ENCODE measurements around the gene ZDHHC12.
A peak's percentile ranks its signal among the peaks of the same experiment; 100 is the strongest.

The ZDHHC12 gene

DNA sequence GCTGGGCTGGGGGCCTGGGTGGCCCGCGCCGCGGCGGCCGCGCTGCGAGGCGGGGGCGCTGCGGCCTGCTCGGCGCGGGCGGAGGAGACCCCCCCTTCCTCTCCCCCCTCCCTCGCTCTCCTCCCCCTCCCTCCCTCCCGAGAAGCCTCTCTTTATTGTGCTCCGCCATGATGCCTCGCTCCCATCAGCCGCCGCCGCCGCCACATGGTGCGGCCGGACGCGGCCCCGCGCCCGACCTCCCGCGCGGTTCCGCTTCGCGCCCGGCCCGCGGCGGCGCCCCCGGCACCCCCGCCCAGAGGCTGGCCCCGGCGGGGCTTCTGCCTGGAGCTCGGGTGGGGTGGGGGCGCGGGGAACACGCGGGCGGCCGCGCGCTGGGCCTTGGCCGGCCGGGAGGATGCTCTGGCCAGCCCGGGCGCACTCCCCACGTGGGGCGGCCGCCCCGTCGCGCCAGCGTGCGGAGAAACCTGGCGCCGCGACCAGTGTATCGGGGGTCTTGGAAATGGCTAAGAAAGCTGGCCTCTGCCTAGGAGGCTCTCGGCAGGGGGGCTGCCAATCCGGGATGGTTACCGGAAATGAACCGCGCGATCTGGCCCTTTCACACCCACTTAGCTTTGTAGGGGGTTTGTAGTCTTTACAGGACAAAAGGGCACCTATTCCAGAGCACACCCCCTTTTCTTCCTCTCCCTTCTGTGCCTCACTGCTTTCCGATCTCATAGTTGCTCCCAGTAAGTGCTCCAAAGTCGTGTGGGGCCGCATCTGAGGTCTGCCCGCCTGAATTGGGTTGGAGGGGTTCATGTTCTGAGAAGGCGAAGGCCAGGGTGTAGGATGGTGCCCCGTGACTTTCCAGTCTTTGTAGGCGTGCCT lies 33.9 kb downstream of the ZDHHC12 start (continued):
- TF ChIP-seq ZIC2 (tag by site-specific recombination; IDR thresholded peaks at IDR 0.05) = peak; percentile 55
- TF ChIP-seq ZNF449 (tag by site-specific recombination; IDR thresholded peaks at IDR 0.05) = peak; percentile 19; the same call in 1 of the 2 replicates
- no peak; the same call in 1 of the 2 replicates for TF ChIP-seq ZNF423 (tag by site-specific recombination; IDR thresholded peaks at IDR 0.05)
- TF ChIP-seq SP2 (tag by site-specific recombination; IDR thresholded peaks at IDR 0.05) = peak; percentile 40
- TF ChIP-seq GLIS1 (tag by site-specific recombination; IDR thresholded peaks at IDR 0.05) = peak; percentile 98

GRCh38 chr9:128689293-128689774 lies 34.6 kb downstream of the ZDHHC12 start:
- Histone ChIP-seq H3K9me3 (ENCODE audit: control insufficient read depth, insufficient read depth, low read depth, low read length) (no peaks in the 10 kb centered on the region), H3K4me1 (ENCODE audit: control insufficient read depth, insufficient read depth, low read length) (no peaks in the 10 kb centered on the region), H3K4me3 (ENCODE audit: low read depth, low read length) (peak overlapping the region; percentile 85), H3K27ac (ENCODE audit: extremely low read depth, low read depth, low read length) (peak overlapping the region; percentile 90), H3K36me3 (ENCODE audit: control insufficient read depth in 2 of 2, insufficient read depth in 1 of 2, low read length in 2 of 2) (peaks cover 16 to 43% of the 10 kb centered on the region in 2 experiments)
- POLR2A ChIA-PET = interaction anchor here (0.5 to 4.6 kb wide), 19 partner anchors 8 to 715 kb away, joined by 3 to 26 read pairs (median 4); partner anchors contain the start of genes DYNC2I2, PKN3, SPTAN1 and ZDHHC12
- CTCF ChIA-PET = interaction anchor here (0.6 kb wide), 1 partner anchor 74 kb away, joined by 4 read pairs; no protein-coding TSS in a partner anchor
- TF ChIP-seq ZNF596 (tag by site-specific recombination; IDR thresholded peaks at IDR 0.05) = peak; percentile 76; the same call in 1 of the 2 replicates
- TF ChIP-seq ZBTB7A (tag by site-specific recombination; IDR thresholded peaks at IDR 0.05; ENCODE audit: low read depth) = no peak

DNA sequence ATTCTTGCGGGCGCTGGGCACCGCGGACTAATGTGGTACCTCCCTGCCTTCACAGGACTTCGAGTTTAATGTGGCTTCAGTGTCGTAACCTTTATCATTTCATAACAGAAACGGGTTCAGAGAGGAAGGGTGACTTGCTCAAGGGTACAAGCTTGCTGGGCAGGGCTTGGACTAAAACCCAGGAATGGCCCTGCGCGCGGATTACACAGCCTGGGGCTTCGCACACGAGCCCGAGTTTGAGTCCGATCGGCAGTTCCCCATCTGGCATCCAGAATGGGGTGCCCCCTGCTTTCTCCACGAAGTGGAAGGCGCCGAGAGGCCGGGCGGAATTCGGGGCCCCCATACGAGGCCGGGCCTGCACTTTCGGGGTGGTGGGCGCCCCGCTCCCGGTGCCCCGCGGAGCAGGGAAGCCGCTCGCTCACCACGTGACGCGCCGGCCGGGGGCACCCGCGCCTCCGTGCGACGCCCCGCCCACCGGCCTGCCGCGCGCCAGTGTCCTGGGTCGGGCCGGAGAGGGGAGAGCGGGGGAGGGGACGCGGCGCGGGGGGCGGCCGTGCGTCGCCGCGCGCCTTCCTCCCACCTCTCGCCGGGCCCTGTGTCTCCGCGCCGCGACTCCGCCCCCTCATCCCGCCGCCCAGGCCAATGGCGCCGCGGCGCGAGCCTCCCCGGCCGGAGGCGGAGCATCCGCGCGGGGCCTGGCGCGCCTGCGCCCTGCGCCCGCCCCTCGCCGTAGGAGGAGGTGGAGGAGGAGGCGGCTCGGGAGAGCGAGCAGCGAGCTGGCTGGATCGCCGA lies 35.2 kb downstream of the ZDHHC12 start, which contains the start of gene SET:
TSS of gene SET (plus strand) at position 722 of the 792 bp plus-strand sequence. CDS start 361 bp downstream, outside the sequence.
- peaks cover 10 to 37% of the 10 kb centered on the region in 2 experiments for H3K36me3 ChIP-seq (ENCODE audit: control insufficient read depth in 2 of 2, insufficient read depth in 1 of 2, low read length in 2 of 2)
- no peaks in the 10 kb centered on the region for H3K4me1 ChIP-seq (ENCODE audit: control insufficient read depth, insufficient read depth, low read length)
- peak within 1 kb of the TSS; percentile 90 for H3K27ac ChIP-seq (ENCODE audit: extremely low read depth, low read depth, low read length)
- H3K4me3 ChIP-seq (ENCODE audit: low read depth, low read length) = peak within 1 kb of the TSS; percentile 85
- CTCF ChIA-PET = interaction anchor here (0.7 kb wide), 1 partner anchor 192 kb away, joined by 3 read pairs; no protein-coding TSS in a partner anchor
- POLR2A ChIA-PET = interaction anchor here (0.5 to 4.6 kb wide), 12 partner anchors 9 to 403 kb away, joined by 3 to 26 read pairs (median 4); partner anchors contain the start of genes DYNC2I2, PKN3, SPTAN1 and ZDHHC12
- H3K9me3 ChIP-seq (ENCODE audit: control insufficient read depth, insufficient read depth, low read depth, low read length) = no peaks in the 10 kb centered on the region
- peak; percentile 30; the same call in 1 of the 2 replicates for TF ChIP-seq ZNF629 (tag by site-specific recombination; IDR thresholded peaks at IDR 0.05)
- TF ChIP-seq, protein P1, sequence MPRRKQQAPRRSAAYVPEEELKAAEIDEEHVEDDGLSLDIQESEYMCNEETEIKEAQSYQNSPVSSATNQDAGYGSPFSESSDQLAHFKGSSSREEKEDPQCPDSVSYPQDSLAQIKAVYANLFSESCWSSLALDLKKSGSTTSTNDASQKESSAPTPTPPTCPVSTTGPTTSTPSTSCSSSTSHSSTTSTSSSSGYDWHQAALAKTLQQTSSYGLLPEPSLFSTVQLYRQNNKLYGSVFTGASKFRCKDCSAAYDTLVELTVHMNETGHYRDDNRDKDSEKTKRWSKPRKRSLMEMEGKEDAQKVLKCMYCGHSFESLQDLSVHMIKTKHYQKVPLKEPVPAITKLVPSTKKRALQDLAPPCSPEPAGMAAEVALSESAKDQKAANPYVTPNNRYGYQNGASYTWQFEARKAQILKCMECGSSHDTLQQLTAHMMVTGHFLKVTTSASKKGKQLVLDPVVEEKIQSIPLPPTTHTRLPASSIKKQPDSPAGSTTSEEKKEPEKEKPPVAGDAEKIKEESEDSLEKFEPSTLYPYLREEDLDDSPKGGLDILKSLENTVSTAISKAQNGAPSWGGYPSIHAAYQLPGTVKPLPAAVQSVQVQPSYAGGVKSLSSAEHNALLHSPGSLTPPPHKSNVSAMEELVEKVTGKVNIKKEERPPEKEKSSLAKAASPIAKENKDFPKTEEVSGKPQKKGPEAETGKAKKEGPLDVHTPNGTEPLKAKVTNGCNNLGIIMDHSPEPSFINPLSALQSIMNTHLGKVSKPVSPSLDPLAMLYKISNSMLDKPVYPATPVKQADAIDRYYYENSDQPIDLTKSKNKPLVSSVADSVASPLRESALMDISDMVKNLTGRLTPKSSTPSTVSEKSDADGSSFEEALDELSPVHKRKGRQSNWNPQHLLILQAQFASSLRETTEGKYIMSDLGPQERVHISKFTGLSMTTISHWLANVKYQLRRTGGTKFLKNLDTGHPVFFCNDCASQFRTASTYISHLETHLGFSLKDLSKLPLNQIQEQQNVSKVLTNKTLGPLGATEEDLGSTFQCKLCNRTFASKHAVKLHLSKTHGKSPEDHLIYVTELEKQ (tag by site-specific recombination; IDR thresholded peaks at IDR 0.05; ENCODE audit: borderline replicate concordance) = 0 out of 2 replicates have a peak, but pooled peaks have one; percentile 20
- TF ChIP-seq TRIM28 (IDR thresholded peaks at IDR 0.05; ENCODE audit: borderline replicate concordance, low read length) = no peak
- no peak for TF ChIP-seq ZNF548 (tag by site-specific recombination; IDR thresholded peaks at IDR 0.05)
- TF ChIP-seq HIC1 (tag by site-specific recombination; IDR thresholded peaks at IDR 0.05) = peak; percentile 70
- TF ChIP-seq ZNF433 (tag by site-specific recombination; IDR thresholded peaks at IDR 0.05; ENCODE audit: low read depth) = no peak
- no peak for TF ChIP-seq YY2 (tag by site-specific recombination; IDR thresholded peaks at IDR 0.05)
- no peak for TF ChIP-seq ZNF10 (tag by site-specific recombination; IDR thresholded peaks at IDR 0.05)
- TF ChIP-seq, protein P2, sequence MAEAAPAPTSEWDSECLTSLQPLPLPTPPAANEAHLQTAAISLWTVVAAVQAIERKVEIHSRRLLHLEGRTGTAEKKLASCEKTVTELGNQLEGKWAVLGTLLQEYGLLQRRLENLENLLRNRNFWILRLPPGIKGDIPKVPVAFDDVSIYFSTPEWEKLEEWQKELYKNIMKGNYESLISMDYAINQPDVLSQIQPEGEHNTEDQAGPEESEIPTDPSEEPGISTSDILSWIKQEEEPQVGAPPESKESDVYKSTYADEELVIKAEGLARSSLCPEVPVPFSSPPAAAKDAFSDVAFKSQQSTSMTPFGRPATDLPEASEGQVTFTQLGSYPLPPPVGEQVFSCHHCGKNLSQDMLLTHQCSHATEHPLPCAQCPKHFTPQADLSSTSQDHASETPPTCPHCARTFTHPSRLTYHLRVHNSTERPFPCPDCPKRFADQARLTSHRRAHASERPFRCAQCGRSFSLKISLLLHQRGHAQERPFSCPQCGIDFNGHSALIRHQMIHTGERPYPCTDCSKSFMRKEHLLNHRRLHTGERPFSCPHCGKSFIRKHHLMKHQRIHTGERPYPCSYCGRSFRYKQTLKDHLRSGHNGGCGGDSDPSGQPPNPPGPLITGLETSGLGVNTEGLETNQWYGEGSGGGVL (tag by site-specific recombination; IDR thresholded peaks at IDR 0.05) = peak; percentile 68; the same call in 1 of the 2 replicates
- TF ChIP-seq, protein P3, sequence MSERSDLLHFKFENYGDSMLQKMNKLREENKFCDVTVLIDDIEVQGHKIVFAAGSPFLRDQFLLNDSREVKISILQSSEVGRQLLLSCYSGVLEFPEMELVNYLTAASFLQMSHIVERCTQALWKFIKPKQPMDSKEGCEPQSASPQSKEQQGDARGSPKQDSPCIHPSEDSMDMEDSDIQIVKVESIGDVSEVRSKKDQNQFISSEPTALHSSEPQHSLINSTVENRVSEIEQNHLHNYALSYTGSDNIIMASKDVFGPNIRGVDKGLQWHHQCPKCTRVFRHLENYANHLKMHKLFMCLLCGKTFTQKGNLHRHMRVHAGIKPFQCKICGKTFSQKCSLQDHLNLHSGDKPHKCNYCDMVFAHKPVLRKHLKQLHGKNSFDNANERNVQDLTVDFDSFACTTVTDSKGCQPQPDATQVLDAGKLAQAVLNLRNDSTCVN (tag by site-specific recombination; optimal IDR thresholded peaks at IDR 0.05) = peak; percentile 71
- TF ChIP-seq KLF8 (tag by site-specific recombination; IDR thresholded peaks at IDR 0.05) = peak; percentile 19; the same call in 1 of the 2 replicates

All from HEK293 (cell line).